NCI-H774 (cell line): ENCODE results near the gene CACNG5.
"Not testable (repeated sequence)": the region's sequence is repeated elsewhere in the genome, so short reads cannot be mapped to it uniquely, and the experiment has no call there.

Experiments
- DNase-seq: peaks from one replicate; lab custom pipeline; 2025; lab: John Stamatoyannopoulos, UW

Gene CACNG5

DNA sequence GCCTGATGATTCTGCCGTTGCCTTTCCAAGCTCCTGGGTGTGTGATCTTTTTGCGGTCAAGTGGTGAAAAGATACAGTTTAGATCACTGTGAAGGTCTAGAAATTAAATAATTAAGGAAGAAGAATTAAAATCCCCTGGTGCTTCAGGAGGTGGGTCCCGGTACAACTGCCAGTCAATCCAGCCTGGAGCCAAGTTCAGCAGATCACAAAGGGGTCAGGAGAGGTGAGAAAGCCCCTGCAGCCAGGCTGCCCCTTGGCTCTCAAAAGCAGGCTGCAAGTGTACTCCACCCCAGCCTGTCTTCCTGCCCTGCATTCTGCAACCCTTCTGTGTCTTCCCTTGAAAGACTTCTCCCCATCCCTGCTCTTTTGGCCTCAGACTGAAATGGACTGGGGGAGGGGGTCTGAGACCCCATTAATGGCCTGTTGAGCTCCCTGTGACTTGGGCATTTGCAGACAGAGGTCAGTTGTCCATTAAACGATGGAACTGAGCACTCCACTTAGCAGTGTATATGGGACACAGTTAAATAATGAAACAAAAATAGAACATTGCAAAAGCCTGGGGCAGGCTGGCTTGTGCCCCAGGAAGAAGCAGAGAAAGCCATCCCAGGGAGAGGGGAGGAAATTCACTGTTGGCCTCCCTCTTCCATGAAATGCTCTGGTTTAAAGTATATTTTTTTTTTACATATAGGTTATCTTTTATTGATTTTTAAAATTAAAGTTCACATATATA is 15.1 kb downstream of the CACNG5 start:
- no peak for DNase-seq

- no peak for DNase-seq
Observed at GRCh38 chr17:66850692-66851091, 15.8 kb downstream of the CACNG5 start.

DNA sequence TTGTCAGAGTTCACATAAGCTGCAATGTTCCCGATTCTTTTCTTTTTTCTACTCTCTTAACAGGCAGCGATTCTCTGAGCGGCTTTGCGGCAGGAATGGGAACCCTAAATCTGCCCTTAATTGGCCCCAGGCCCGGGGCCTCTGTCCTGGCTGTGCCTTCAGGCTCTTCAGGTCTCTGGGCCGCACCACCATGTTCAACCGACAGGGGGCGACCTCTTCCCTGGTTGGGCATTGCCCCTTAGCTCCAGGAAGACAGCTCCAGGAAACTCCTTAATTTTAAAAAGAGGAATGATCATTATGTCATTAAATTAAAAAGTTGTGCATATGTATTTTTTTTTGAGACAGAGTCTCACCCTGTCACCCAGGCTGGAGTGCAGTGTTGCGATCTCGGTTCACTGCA is 20.3 kb downstream of the CACNG5 start:
- DNase-seq: no peak

DNA sequence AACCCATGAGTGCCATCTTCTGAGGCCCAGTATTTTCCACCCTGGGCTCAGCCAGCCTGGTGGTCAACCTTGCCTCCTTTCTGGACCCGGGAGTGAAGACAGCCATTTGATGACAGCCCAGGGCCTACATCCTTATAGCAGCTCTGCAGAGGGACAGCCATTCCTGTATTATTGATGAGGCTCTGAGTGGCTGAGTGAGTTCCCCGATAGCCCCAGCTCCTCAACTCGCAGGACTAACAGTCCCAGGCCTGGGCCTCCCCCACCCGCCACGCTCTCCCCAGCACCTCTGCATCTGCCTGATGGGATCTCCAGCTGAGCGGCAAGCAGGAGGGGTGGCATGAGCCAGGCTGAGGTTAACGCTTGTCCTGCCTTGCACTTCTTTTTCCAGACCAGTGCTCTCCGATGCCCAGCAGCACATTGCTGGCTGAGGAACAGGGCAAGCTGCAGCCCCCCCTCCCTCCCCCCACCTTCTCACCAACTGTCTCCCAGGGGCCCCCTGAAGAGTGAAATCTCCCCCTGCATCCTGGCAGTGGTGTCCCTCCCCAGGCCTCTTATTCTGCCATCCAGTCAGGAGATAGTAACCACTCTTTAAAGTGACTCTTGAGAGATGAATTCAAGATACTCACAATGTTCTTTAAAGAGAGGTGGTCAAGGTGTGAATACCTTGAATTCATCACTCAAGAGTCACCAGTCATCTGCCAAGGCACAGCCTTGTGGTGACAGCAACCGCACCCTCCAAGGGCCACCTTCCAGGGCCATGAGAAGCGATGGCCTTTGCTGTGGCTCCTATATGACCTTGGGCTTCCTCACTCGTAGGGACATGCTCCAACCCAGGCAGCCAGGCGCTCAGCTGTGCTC is 23.5 kb downstream of the CACNG5 start:
- DNase-seq: no peak

GRCh38 chr17:66859353-66859752 is 24.4 kb downstream of the CACNG5 start:
- no peak for DNase-seq

DNA sequence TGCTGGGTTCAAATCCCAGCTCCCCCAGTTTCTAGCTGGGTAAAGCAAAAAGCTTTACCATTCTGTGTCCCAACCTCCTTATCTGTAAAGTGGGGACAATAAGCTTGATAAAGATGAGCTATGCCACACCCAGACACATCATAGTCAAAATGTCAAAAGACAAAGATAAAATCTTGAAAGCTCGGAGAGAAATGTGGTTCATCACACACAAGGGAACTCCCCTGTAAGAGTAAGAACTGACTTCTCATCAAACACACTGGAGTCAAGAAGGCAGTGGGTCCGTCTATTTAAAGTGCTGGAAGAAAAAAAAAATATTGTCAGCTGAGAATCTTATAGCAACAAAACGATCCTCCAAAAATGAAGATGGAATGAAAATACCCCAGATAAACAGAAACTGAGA is 25.3 kb downstream of the CACNG5 start:
- no peak for DNase-seq

DNA sequence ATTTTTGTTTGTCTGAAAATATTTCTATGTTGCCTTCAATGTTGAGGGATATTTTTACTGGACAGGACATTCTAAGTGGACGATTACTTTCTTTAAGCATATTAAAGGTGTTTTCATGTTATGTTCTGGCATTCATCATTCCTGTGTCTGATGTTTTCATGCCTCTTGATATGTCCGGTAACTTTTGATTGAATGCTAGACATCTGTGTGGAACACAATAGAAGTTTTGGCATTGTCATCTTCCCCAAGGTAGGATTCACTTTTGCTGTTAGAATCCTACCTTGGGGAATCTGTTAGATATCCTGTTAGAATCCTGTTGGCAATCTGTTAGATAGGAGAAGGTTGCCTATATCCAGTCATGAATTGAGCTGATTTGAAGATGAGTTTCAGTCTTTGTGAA is 28.9 kb downstream of the CACNG5 start:
- no peak for DNase-seq

DNA sequence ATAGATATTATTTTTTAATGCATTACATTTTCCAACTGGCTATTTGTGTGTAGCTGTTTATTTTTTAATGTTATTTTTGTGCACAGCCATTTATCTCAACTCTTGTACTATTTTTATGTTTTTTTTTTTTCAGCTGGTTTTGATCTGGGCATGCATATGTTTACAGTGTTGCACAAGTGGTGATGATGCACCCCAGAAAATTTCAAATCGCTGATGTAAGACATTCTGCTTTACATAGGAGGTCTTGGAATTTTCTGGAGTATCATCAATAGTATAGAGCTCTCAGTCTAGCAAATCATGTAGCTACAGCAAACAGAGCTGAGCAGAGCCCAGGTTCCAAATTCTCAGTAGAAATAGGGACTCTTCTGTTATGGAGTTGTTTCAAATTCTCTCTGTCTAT is 30.2 kb downstream of the CACNG5 start:
- DNase-seq: no peak

GRCh38 chr17:66873962-66874361 is 39.0 kb downstream of the CACNG5 start:
- DNase-seq: no peak

GRCh38 chr17:66884931-66885330 is 50.0 kb downstream of the CACNG5 start:
- DNase-seq: no peak

- DNase-seq: no peak
Observed at GRCh38 chr17:66885417-66885816, 50.5 kb downstream of the CACNG5 start.

GRCh38 chr17:66889480-66890230 is 54.7 kb downstream of the CACNG5 start:
- no peak for DNase-seq

DNA sequence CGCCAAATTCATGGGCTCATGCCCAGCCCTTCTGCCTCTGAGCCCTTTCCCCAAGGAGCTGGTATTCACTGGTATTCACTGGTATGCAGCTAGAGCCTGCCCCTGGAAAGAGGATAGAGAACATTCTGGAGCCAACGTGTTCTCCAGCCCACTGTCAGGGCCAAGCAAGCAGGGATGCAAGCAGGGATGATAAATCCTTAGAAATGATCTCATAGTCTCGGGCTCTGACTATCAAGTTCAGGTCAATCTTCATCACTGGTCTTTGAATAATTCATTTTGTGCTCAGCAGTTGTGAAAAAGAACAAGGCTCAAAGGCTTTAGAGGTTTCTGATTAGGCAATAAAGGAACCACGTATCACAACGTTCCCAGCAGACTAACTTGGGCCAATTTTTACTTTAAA is 57.3 kb downstream of the CACNG5 start:
- DNase-seq: no peak

- no peak for DNase-seq
Observed at GRCh38 chr17:66893382-66893781, 58.5 kb downstream of the CACNG5 start.

GRCh38 chr17:66893863-66894262 is 58.9 kb downstream of the CACNG5 start:
- DNase-seq: no peak

DNA sequence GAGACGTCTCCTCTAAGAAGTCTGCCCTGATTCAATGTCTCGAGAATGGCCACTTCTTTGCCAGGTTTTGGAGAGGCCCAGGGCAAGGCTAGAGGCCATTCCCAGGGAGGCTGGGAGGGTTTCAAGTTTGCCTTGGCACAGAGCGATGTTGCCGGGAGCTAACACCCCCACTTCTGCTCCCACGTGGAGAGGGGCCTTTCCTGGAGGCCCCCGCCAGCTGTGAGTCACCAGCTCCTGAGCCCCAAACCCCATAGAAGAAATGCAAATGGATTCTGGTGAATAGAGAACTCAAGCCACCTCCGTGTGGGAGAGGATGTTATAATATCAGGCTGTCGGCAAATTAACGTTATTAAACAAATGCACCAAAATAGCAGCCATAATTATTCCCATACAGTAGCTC is 62.2 kb downstream of the CACNG5 start:
- DNase-seq: no peak

DNA sequence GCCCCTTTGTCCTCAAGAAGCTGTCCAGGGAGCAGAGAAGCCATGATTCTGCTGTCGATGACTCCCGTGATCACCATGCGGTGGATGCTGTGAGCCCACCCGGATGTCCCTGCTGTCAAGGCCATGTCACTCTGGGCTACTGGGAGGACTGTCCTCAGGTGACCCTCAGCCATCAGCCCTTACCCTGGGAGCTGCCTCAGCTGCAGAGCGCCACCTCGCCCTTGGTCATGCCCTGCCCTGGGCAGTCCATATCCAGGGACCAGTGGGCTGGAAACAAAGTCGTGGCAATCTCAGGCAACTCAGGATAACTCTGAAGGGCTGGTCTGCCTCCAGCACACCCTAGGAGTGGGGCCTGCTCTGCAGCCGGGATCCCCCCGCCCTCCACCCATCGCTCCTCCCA is 63.6 kb downstream of the CACNG5 start:
- DNase-seq: no peak

- peak; percentile 27 for DNase-seq
Observed at GRCh38 chr17:66900126-66901010, 65.5 kb downstream of the CACNG5 start.

DNA sequence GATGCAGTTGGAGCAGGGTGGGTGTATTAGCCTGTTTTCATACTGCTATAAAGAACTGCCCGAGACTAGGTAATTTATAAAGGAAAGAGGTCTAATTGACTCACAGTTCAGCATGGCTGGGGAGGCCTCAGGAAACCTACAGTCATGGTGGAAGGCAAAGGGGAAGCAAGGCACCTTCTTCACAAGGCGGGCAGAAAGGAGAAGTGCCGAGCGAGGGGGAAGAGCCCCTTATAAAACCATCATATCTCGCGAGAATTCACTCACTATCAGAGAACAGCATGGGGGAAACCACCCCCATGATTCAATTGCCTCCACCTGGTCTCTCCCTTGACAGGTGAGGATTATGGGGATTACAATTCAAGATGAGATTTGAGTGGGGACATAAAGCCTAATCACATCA is 68.4 kb downstream of the CACNG5 start:
- not testable (repeated sequence) for DNase-seq

- DNase-seq: no peak
Observed at GRCh38 chr17:66903781-66904180, 68.9 kb downstream of the CACNG5 start.

GRCh38 chr17:66904760-66905624 is 70.1 kb downstream of the CACNG5 start:
- peak; percentile 66 for DNase-seq
